DOHH2 (cell line): ENCODE data around the gene TNFSF15.

Experiments used
- H3F3A ChIP-seq: fragments of 200-600 bp; sonication (generic), shearing (Covaris generic); 2 replicates; pipeline ENCODE4 v1.6.0; 2016; ENCODE audit warnings: antibody characterized with exemption, mild to moderate bottlenecking; ENCODE audit not compliant: control insufficient read depth, insufficient read depth
- H3K27ac ChIP-seq: fragments of 200-600 bp; sonication (generic); 2 replicates; pipeline ENCODE4 v1.5.1; 2014; ENCODE audit warnings: low read depth, mild to moderate bottlenecking, low read length, moderate library complexity
- H3K27me3 ChIP-seq: fragments of 200-600 bp; sonication (generic); 2 replicates; pipeline ENCODE4 v1.6.1; 2014; ENCODE audit warnings: mild to moderate bottlenecking, low read length, mixed read lengths; ENCODE audit not compliant: control insufficient read depth
- H3K36me3 ChIP-seq: fragments of 200-600 bp; sonication (generic); 2 replicates; pipeline ENCODE4 v1.6.1; 2014; ENCODE audit warnings: mild to moderate bottlenecking, low read length, moderate library complexity, mixed read lengths; ENCODE audit not compliant: control insufficient read depth
- H3K4me1 ChIP-seq: fragments of 200-600 bp; sonication (generic); 2 replicates; pipeline ENCODE4 v1.6.1; 2014; ENCODE audit warnings: mild to moderate bottlenecking, low read length, mixed read lengths; ENCODE audit not compliant: control insufficient read depth
- H3K4me2 ChIP-seq: fragments of 200-600 bp; sonication (generic); 2 replicates; pipeline ENCODE4 v1.6.0; 2014; ENCODE audit warnings: mild to moderate bottlenecking, low read length, moderate library complexity
- H3K4me3 ChIP-seq: fragments of 200-600 bp; sonication (generic); 2 replicates; pipeline ENCODE4 v1.5.1; 2014; ENCODE audit warnings: mild to moderate bottlenecking, low read length, mixed read lengths
- H3K79me2 ChIP-seq: fragments of 200-600 bp; sonication (generic); 2 replicates; pipeline ENCODE4 v1.6.1; 2014; ENCODE audit warnings: mild to moderate bottlenecking, low read length, mixed read lengths; ENCODE audit not compliant: control insufficient read depth
- H3K9me2 ChIP-seq: fragments of 200-600 bp; sonication (generic); replicated peaks from 2 replicates; pipeline ENCODE4 v1.6.1; 2014; ENCODE audit warnings: mild to moderate bottlenecking, low read length, mixed read lengths; ENCODE audit not compliant: control insufficient read depth
- H3K9me3 ChIP-seq: fragments of 200-600 bp; sonication (generic); 2 replicates; pipeline ENCODE4 v1.6.1; 2014; ENCODE audit warnings: antibody characterized with exemption, low read length, mixed read lengths; ENCODE audit not compliant: control insufficient read depth, insufficient read depth
- H4K20me1 ChIP-seq: fragments of 200-600 bp; sonication (generic); 2 replicates; pipeline ENCODE4 v1.6.0; 2014; ENCODE audit warnings: low read depth, mild to moderate bottlenecking, antibody characterized with exemption, low read length, moderate library complexity; ENCODE audit not compliant: control insufficient read depth, insufficient read depth
- EZH2phosphoT487 ChIP-seq: fragments of 200-600 bp; sonication (generic); IDR thresholded peaks from 2 replicates; pipeline ENCODE4 v1.6.1; 2017; ENCODE audit warnings: borderline replicate concordance, mild to moderate bottlenecking, antibody characterized with exemption, low read length, moderate library complexity, mixed read lengths
- TF ChIP-seq, protein P1 (sequence below): fragments of 200-600 bp; sonication (generic); IDR thresholded peaks from one replicate; pipeline ENCODE4 v1.5.1; 2014; ENCODE audit warnings: antibody characterized with exemption, mild to moderate bottlenecking, low read depth, low read length; ENCODE audit not compliant: poor library complexity, severe bottlenecking

TNFSF15 gene

DNA sequence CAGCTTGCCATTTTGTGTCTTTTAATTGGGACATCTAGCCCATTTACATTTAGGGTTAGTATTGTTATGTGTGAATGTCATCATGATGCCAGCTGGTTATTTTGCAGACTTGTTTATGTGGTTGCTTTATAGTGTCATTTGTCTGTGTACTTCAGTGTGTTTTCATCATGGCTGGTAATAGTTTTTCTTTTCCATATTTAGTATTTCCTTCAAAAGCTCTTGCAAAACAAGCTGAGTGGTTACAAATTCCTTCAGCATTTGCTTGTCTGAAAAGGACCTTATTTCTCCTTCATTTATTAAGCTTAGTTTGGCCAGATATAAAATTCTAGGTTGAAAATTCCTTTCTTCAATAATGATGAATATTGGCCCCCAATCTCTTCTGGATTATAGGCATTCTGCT lies 28.5 kb upstream of the TNFSF15 start:
- Histone ChIP-seq H3K27ac (no peak overlapping the region), H3K27me3 (peaks cover 9% of the 10 kb centered on the region), H3K4me1 (no peaks in the 10 kb centered on the region), H4K20me1 (no peaks in the 10 kb centered on the region), H3K4me3 (no peak overlapping the region), H3K9me3 (no peaks in the 10 kb centered on the region), H3F3A (no peaks in the 10 kb centered on the region), H3K4me2 (no peak overlapping the region), H3K79me2 (no peaks in the 10 kb centered on the region), H3K36me3 (no peaks in the 10 kb centered on the region), H3K9me2 (no peaks in the 10 kb centered on the region)
- TF ChIP-seq, protein P1, sequence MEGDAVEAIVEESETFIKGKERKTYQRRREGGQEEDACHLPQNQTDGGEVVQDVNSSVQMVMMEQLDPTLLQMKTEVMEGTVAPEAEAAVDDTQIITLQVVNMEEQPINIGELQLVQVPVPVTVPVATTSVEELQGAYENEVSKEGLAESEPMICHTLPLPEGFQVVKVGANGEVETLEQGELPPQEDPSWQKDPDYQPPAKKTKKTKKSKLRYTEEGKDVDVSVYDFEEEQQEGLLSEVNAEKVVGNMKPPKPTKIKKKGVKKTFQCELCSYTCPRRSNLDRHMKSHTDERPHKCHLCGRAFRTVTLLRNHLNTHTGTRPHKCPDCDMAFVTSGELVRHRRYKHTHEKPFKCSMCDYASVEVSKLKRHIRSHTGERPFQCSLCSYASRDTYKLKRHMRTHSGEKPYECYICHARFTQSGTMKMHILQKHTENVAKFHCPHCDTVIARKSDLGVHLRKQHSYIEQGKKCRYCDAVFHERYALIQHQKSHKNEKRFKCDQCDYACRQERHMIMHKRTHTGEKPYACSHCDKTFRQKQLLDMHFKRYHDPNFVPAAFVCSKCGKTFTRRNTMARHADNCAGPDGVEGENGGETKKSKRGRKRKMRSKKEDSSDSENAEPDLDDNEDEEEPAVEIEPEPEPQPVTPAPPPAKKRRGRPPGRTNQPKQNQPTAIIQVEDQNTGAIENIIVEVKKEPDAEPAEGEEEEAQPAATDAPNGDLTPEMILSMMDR, result no peak
- TF ChIP-seq EZH2phosphoT487, result no peak

DNA sequence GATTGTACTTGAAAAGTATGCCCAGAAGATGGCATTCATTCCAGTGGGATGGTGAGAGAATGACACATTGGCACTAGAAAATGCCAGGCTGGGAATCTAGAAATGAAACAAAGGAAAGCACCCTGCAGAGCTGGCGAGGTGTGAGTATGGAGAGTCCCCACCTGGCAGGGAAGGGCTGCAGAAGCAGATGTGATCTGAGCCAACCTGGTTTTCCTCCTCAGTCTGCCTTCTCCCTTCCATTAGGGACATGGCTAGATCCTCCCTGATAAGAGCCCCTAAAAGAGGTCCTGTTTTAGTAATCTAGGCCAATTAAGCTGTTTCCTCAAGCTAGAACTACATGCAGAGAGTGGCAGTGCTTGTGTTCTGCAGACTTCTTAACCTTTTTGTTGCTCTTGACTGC lies 24.7 kb upstream of the TNFSF15 start:
- no peaks in the 10 kb centered on the region for H3K4me1 ChIP-seq
- no peak overlapping the region for H3K4me3 ChIP-seq
- no peaks in the 10 kb centered on the region for H3K9me3 ChIP-seq
- H3K36me3 ChIP-seq, result no peaks in the 10 kb centered on the region
- H3K79me2 ChIP-seq, result no peaks in the 10 kb centered on the region
- no peak overlapping the region for H3K27ac ChIP-seq
- no peaks in the 10 kb centered on the region for H4K20me1 ChIP-seq
- H3F3A ChIP-seq, result no peaks in the 10 kb centered on the region
- no peak overlapping the region for H3K4me2 ChIP-seq
- peaks cover 18% of the 10 kb centered on the region for H3K27me3 ChIP-seq
- TF ChIP-seq, protein P1, result no peak
- TF ChIP-seq EZH2phosphoT487, result no peak
- no peaks in the 10 kb centered on the region for H3K9me2 ChIP-seq

DNA sequence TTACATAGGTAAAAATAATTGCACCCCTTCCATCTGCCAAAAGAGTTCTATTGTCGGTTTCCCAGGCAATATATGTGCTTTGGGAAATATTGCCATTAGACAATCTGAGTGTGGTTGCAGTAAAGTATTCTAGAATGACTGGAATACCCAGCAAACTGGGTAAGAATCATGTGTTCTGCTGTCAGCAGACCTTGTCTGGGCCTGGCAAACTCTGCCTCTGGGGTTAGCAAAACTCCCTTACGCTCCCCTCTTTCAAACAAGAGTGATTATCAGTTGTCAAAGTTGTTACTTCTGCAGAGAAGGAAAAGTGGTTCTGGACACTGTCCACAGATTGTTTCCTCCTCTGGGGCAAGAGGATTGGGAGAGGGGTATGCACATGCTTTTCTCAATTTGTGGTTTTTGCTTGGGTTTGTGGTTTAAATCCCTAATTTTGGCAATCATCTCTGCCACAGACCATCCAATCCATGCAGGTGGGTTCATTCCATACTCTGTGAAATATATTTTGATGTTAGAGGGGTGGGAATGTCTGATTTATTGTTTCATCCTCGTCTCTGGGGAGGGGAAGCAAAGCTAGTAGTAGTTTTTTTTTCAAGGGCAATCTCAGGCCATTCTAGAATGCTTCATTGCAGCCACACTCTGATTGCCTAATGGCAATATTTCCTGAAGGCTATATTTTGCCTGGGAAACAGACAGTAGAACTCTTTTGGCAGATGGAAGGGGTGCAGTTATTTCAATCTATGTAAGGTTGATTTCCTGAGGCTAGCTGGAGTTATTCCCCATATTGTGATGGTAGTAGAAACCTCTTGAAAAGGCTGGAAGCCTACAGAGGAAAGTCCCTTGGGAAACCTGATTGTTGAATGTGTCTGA lies 24.0 kb upstream of the TNFSF15 start:
- Histone ChIP-seq H3K27me3 (peaks cover 18% of the 10 kb centered on the region), H3K36me3 (no peaks in the 10 kb centered on the region), H3K4me3 (no peak overlapping the region), H3K4me2 (no peak overlapping the region), H4K20me1 (no peaks in the 10 kb centered on the region), H3K79me2 (no peaks in the 10 kb centered on the region), H3K9me3 (no peaks in the 10 kb centered on the region), H3F3A (no peaks in the 10 kb centered on the region), H3K4me1 (no peaks in the 10 kb centered on the region), H3K9me2 (no peaks in the 10 kb centered on the region), H3K27ac (no peak overlapping the region)
- no peak for TF ChIP-seq EZH2phosphoT487
- TF ChIP-seq, protein P1, result no peak
